Neural cell (in vitro differentiated cells): Measurements from ENCODE around the gene GRIP1. TPM values are rescaled to one million over a fixed set of nuclear protein-coding genes. Genes with fewer than 3 reads are reported as not detected.
A peak's percentile ranks its signal among the peaks of the same experiment; 100 is the strongest.

Experiments
- H2AFZ ChIP-seq: fragments of 200-600, 300-800 bp; sonication (generic), shearing (Covaris generic); 2 replicates; pipeline ENCODE4 v1.6.0; 2014; ENCODE audit warnings: low read depth, mild to moderate bottlenecking, antibody characterized with exemption, low read length, moderate library complexity
- H3F3A ChIP-seq: fragments of 200-600 bp; shearing (Covaris generic); 2 replicates; pipeline ENCODE4 v1.6.1; 2016; ENCODE audit warnings: mild to moderate bottlenecking, moderate library complexity, mixed read lengths, antibody characterized with exemption, low read length; ENCODE audit not compliant: insufficient read depth, poor library complexity, severe bottlenecking
- H3K27ac ChIP-seq: fragments of 200-600, 300-800 bp; sonication (generic), shearing (Covaris generic); 2 replicates; pipeline ENCODE4 v1.5.1; 2014; ENCODE audit warnings: mild to moderate bottlenecking, low read length, moderate library complexity
- H3K27me3 ChIP-seq: fragments of 300-800, 200-600 bp; sonication (generic), shearing (Covaris generic); 2 replicates; pipeline ENCODE4 v1.6.0; 2014; ENCODE audit warnings: mild to moderate bottlenecking, low read depth, low read length, moderate library complexity; ENCODE audit not compliant: insufficient read depth
- H3K36me3 ChIP-seq: fragments of 300-800, 200-600 bp; sonication (generic), shearing (Covaris generic); 2 replicates; pipeline ENCODE4 v1.5.1; 2014; ENCODE audit warnings: mild to moderate bottlenecking, antibody characterized with exemption, low read length, moderate library complexity; ENCODE audit not compliant: insufficient read depth
- H3K4me2 ChIP-seq: fragments of 300-800, 200-600 bp; sonication (generic), shearing (Covaris generic); 2 replicates; pipeline ENCODE4 v1.6.0; 2014; ENCODE audit warnings: mild to moderate bottlenecking, low read length
- H3K4me3 ChIP-seq: fragments of 300-800, 200-600 bp; sonication (generic), shearing (Covaris generic); 2 replicates; pipeline ENCODE4 v1.5.1; 2014; ENCODE audit warnings: mild to moderate bottlenecking, low read length, moderate library complexity
- H3K79me2 ChIP-seq: fragments of 200-600 bp; shearing (Covaris generic); replicated peaks from 2 replicates; pipeline ENCODE4 v1.6.0; 2014; ENCODE audit warnings: mild to moderate bottlenecking, low read length, moderate library complexity; ENCODE audit not compliant: insufficient read depth
- H3K9ac ChIP-seq: fragments of 300-800, 200-600 bp; sonication (generic), shearing (Covaris generic); 2 replicates; pipeline ENCODE4 v1.6.1; 2016; ENCODE audit warnings: mild to moderate bottlenecking, low read length, mixed read lengths
- H3K9me2 ChIP-seq: fragments of 200-600 bp; shearing (Covaris generic); 2 replicates; pipeline ENCODE4 v1.6.1; 2016; ENCODE audit warnings: mild to moderate bottlenecking, low read length, mixed read lengths; ENCODE audit not compliant: insufficient read depth
- H3K9me3 ChIP-seq: fragments of 200-600, 300-800 bp; sonication (generic), shearing (Covaris generic); 2 replicates; pipeline ENCODE4 v1.6.1; 2016; ENCODE audit warnings: mild to moderate bottlenecking, mixed run types, low read length, moderate library complexity, mixed read lengths
- H4K20me1 ChIP-seq: fragments of 200-600 bp; shearing (Covaris generic); 2 replicates; pipeline ENCODE4 v1.6.1; 2016; ENCODE audit warnings: mild to moderate bottlenecking, mixed run types; ENCODE audit not compliant: insufficient read depth
- EP300 ChIP-seq: fragments of 450-650 bp; conservative IDR thresholded peaks from 2 replicates; pipeline ENCODE4 v1.6.1; 2014; ENCODE audit warnings: antibody characterized with exemption, mild to moderate bottlenecking, moderate library complexity; ENCODE audit not compliant: poor library complexity, severe bottlenecking
- EZH2 ChIP-seq: fragments of 200-600, 300-800 bp; shearing (Covaris generic), sonication (generic); IDR thresholded peaks from 2 replicates; pipeline ENCODE4 v1.6.1; 2014; ENCODE audit warnings: antibody characterized with exemption, low read length, borderline replicate concordance, mild to moderate bottlenecking; ENCODE audit not compliant: insufficient read depth, poor library complexity, severe bottlenecking
- MXI1 ChIP-seq: fragments of 450-650 bp; conservative IDR thresholded peaks from 2 replicates; pipeline ENCODE4 v1.6.1; 2014; ENCODE audit warnings: antibody characterized with exemption, mild to moderate bottlenecking; ENCODE audit not compliant: poor library complexity, severe bottlenecking
- POLR2AphosphoS5 ChIP-seq: IDR thresholded peaks from 2 replicates; pipeline ENCODE4 v1.6.1; 2012
- RAD21 ChIP-seq: fragments of 450-650 bp; conservative IDR thresholded peaks from 2 replicates; pipeline ENCODE4 v1.6.1; 2014; ENCODE audit warnings: antibody characterized with exemption, mild to moderate bottlenecking, moderate library complexity
- SMC3 ChIP-seq: fragments of 450-650 bp; conservative IDR thresholded peaks from 2 replicates; pipeline ENCODE4 v1.6.1; 2014; ENCODE audit warnings: antibody characterized with exemption, mild to moderate bottlenecking, moderate library complexity; ENCODE audit not compliant: poor library complexity
- TAF1 ChIP-seq: IDR thresholded peaks from 2 replicates; pipeline ENCODE4 v1.6.1; 2012; ENCODE audit warnings: low read depth
- polyA plus RNA-seq: library from polyadenylated mRNA; depleted of rRNA; stranded (reverse); fragments of >200 nt; gene quantifications from 2 replicates; pipeline ENCODE4 v1.2.3, GENCODE V29; 2014
- TF ChIP-seq, protein P1 (sequence below): IDR thresholded peaks from 2 replicates; pipeline ENCODE4 v1.6.1; 2012; ENCODE audit warnings: borderline replicate concordance
- TF ChIP-seq, protein P2 (sequence below): fragments of 450-650 bp; IDR thresholded peaks from 2 replicates; pipeline ENCODE4 v1.5.1; 2014; ENCODE audit warnings: antibody characterized with exemption, mild to moderate bottlenecking, moderate library complexity; ENCODE audit not compliant: poor library complexity, severe bottlenecking

The GRIP1 gene
- polyA plus RNA-seq, 1 donor from 2014 or later: 41.1 TPM

DNA sequence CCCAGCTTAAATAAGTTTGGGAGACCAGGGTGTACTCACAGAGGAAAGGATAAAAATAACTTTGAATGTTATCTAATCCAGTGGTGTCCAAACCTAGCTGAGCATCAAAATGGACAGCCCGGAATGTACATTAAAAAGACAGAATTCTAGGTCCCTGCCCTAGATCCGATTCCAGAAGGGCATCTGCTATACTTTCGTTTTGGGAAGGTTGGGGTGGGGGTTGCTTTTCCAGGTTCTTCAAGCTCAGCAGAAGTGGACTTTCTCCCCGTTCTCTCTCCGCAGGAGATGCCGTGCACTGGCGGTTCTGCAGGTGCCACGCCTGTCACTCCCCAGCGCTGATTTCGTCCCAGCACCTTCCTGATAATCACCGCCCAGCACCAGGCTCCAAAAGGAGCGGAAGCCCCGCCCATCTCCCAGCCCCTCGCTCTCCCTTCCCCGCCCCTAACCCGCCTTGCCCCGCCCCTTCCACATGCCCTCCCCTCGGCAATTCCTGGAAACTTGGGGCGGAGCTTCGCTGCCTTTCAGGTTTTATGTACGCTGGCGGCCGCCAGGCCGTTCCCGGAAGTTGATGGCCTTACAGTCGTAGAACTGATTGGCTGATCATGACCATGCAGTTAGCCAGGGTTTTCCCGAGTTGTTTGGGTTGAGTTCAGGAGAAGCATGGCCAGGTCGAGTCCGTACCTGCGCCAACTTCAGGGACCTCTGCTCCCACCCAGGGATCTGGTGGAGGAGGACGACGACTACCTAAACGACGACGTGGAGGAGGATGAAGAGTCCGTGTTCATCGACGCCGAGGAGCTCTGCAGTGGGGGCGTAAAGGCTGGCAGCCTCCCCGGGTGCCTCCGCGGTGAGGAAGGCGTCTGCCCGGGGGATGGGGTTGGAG, 376.7 kb downstream of the GRIP1 start, which contains the start of gene HELB:
Gene HELB (plus strand): TSS at position 550 of the 883 bp plus-strand sequence. CDS start 111 bp downstream, at position 661.
- peak; percentile 28 for TF ChIP-seq RAD21
- TF ChIP-seq TAF1: no peak
- TF ChIP-seq, protein P1, sequence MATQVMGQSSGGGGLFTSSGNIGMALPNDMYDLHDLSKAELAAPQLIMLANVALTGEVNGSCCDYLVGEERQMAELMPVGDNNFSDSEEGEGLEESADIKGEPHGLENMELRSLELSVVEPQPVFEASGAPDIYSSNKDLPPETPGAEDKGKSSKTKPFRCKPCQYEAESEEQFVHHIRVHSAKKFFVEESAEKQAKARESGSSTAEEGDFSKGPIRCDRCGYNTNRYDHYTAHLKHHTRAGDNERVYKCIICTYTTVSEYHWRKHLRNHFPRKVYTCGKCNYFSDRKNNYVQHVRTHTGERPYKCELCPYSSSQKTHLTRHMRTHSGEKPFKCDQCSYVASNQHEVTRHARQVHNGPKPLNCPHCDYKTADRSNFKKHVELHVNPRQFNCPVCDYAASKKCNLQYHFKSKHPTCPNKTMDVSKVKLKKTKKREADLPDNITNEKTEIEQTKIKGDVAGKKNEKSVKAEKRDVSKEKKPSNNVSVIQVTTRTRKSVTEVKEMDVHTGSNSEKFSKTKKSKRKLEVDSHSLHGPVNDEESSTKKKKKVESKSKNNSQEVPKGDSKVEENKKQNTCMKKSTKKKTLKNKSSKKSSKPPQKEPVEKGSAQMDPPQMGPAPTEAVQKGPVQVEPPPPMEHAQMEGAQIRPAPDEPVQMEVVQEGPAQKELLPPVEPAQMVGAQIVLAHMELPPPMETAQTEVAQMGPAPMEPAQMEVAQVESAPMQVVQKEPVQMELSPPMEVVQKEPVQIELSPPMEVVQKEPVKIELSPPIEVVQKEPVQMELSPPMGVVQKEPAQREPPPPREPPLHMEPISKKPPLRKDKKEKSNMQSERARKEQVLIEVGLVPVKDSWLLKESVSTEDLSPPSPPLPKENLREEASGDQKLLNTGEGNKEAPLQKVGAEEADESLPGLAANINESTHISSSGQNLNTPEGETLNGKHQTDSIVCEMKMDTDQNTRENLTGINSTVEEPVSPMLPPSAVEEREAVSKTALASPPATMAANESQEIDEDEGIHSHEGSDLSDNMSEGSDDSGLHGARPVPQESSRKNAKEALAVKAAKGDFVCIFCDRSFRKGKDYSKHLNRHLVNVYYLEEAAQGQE: no peak
- TF ChIP-seq POLR2AphosphoS5: no peak
- TF ChIP-seq SMC3: peak; percentile 36
- TF ChIP-seq EP300: no peak
- peak; percentile 78 for TF ChIP-seq MXI1
- TF ChIP-seq, protein P2, sequence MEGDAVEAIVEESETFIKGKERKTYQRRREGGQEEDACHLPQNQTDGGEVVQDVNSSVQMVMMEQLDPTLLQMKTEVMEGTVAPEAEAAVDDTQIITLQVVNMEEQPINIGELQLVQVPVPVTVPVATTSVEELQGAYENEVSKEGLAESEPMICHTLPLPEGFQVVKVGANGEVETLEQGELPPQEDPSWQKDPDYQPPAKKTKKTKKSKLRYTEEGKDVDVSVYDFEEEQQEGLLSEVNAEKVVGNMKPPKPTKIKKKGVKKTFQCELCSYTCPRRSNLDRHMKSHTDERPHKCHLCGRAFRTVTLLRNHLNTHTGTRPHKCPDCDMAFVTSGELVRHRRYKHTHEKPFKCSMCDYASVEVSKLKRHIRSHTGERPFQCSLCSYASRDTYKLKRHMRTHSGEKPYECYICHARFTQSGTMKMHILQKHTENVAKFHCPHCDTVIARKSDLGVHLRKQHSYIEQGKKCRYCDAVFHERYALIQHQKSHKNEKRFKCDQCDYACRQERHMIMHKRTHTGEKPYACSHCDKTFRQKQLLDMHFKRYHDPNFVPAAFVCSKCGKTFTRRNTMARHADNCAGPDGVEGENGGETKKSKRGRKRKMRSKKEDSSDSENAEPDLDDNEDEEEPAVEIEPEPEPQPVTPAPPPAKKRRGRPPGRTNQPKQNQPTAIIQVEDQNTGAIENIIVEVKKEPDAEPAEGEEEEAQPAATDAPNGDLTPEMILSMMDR: no peak
- TF ChIP-seq EZH2: no peak
- peaks cover 6% of the 10 kb centered on the region for H3K27me3 ChIP-seq
- no peaks in the 10 kb centered on the region for H3F3A ChIP-seq
- H3K36me3 ChIP-seq: no peaks in the 10 kb centered on the region
- peak within 1 kb of the TSS; percentile 55 for H3K9ac ChIP-seq
- no peak within 1 kb of the TSS for H3K27ac ChIP-seq
- H3K4me3 ChIP-seq: peak within 1 kb of the TSS; percentile 89
- H2AFZ ChIP-seq: peak within 1 kb of the TSS; percentile 92
- no peaks in the 10 kb centered on the region for H3K9me2 ChIP-seq
- H3K9me3 ChIP-seq: no peaks in the 10 kb centered on the region
- no peaks in the 10 kb centered on the region for H3K79me2 ChIP-seq
- H3K4me2 ChIP-seq: peak within 1 kb of the TSS; percentile 70
- H4K20me1 ChIP-seq: no peaks in the 10 kb centered on the region

DNA sequence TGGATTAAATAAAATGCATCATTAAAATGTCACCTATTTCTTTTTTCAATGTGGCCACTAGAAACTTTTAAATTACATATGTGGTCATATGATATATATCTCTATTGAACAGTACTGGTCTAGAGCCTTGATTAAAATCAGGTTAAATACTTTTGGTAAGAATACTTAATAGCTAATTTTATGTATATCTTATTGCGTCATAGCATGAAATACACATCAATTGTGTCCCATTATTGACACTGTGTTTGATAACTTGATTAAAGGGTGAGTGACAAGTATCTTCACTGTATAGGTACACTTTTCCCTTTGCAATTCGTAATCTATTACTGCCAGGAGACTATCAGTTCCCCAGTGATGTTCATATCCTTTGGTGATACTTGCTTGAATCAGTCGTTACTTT, 381.0 kb downstream of the GRIP1 start:
- no peak overlapping the region for H3K27ac ChIP-seq
- H3K4me2 ChIP-seq: no peak overlapping the region
- no peak overlapping the region for H2AFZ ChIP-seq
- H3K9ac ChIP-seq: no peak overlapping the region
- no peak overlapping the region for H3K4me3 ChIP-seq
- H3K79me2 ChIP-seq: no peaks in the 10 kb centered on the region
- no peaks in the 10 kb centered on the region for H3K9me3 ChIP-seq
- no peaks in the 10 kb centered on the region for H3K36me3 ChIP-seq
- TF ChIP-seq SMC3 (no peak), MXI1 (no peak), EZH2 (no peak), POLR2AphosphoS5 (no peak), TAF1 (no peak), RAD21 (no peak), EP300 (no peak)
- TF ChIP-seq, protein P1: no peak
- TF ChIP-seq, protein P2: no peak
- H3K9me2 ChIP-seq: no peaks in the 10 kb centered on the region
- H4K20me1 ChIP-seq: no peaks in the 10 kb centered on the region
- peaks cover 6% of the 10 kb centered on the region for H3K27me3 ChIP-seq
- H3F3A ChIP-seq: no peaks in the 10 kb centered on the region
